CD4-positive, alpha-beta memory T cell (primary cell): ENCODE results near the gene TMEM45A. TPM values are rescaled to one million over a fixed set of nuclear protein-coding genes. Genes with fewer than 3 reads are reported as not detected.

Experiments used
- CTCF ChIA-PET: fragments of 350-600 bp; sonication (Branson Sonifier 250); formaldehyde crosslinking; loops from one replicate; lab custom pipeline; 2021; ENCODE audit warnings: inconsistent platforms; ENCODE audit not compliant: partially characterized antibody; lab: Charles Lee
- POLR2A ChIA-PET: fragments of 350-600 bp; sonication (Branson Sonifier 250); formaldehyde crosslinking; loops from one replicate; lab custom pipeline; 2021; ENCODE audit not compliant: partially characterized antibody; lab: Charles Lee
- DNase-seq, 5 donors: peaks; one replicate each; pipeline versions ENCODE4 v3.0.0 to v3.0.0-alpha.2; 2020 to 2022; ENCODE audit warnings: mixed read lengths in 1 of 5
- H3K27ac ChIP-seq: one replicate; pipeline ENCODE4 v1.7.0; 2013; ENCODE audit warnings: low read depth, low read length
- H3K27me3 ChIP-seq: 2 replicates; pipeline ENCODE4 v1.7.0; 2013; ENCODE audit warnings: mild to moderate bottlenecking, low read length, moderate library complexity; ENCODE audit not compliant: insufficient read depth
- H3K36me3 ChIP-seq: 2 replicates; pipeline ENCODE4 v1.7.0; 2013; ENCODE audit warnings: mild to moderate bottlenecking, low read length, moderate library complexity; ENCODE audit not compliant: insufficient read depth
- H3K4me1 ChIP-seq: 2 replicates; pipeline ENCODE4 v1.7.0; 2013; ENCODE audit warnings: mild to moderate bottlenecking, low read length, moderate library complexity; ENCODE audit not compliant: insufficient read depth
- H3K4me3 ChIP-seq, 2 donors: one replicate each; pipeline ENCODE4 v1.7.0; 2013; ENCODE audit warnings: low read length in 2 of 2, mild to moderate bottlenecking in 1 of 2
- H3K9me3 ChIP-seq, 2 donors: one replicate each; pipeline ENCODE4 v1.7.0; 2013; ENCODE audit warnings: low read length in 2 of 2, control low read depth in 1 of 2; ENCODE audit not compliant: control insufficient read depth in 1 of 2
- H3K27ac Mint-ChIP-seq, 7 donors: one replicate each; pipeline ENCODE4 v1.8.0; 2020 to 2021; ENCODE audit warnings: mixed read lengths in 7 of 7, mild to moderate bottlenecking in 6 of 7, inconsistent platforms in 3 of 7, moderate library complexity in 3 of 7
- H3K27me3 Mint-ChIP-seq, 2 donors: one replicate each; pipeline ENCODE4 v1.8.0; 2020 to 2021; ENCODE audit warnings: mixed read lengths in 2 of 2
- H3K36me3 Mint-ChIP-seq, 2 donors: one replicate each; pipeline ENCODE4 v1.8.0; 2020 to 2021; ENCODE audit warnings: mixed read lengths in 2 of 2, inconsistent platforms in 1 of 2, mild to moderate bottlenecking in 1 of 2
- H3K4me1 Mint-ChIP-seq, 4 donors: one replicate each; pipeline ENCODE4 v1.8.0; 2020 to 2021; ENCODE audit warnings: mixed read lengths in 4 of 4, mild to moderate bottlenecking in 1 of 4
- H3K4me3 Mint-ChIP-seq, 8 donors: one replicate each; pipeline ENCODE4 v1.8.0; 2020 to 2021; ENCODE audit warnings: mixed read lengths in 8 of 8, mild to moderate bottlenecking in 7 of 8, moderate library complexity in 6 of 8, inconsistent platforms in 3 of 8
- H3K9me3 Mint-ChIP-seq, 8 donors: one replicate each; pipeline ENCODE4 v1.8.0; 2020 to 2021; ENCODE audit warnings: mixed read lengths in 8 of 8, mild to moderate bottlenecking in 5 of 8, inconsistent platforms in 3 of 8, moderate library complexity in 1 of 8
- intact Hi-C: fragments of 100-400 bp; cut with micrococcal nuclease; formaldehyde crosslinking; loops from one replicate; pipeline ENCODE4 v1.15.1; 2023
- polyA plus RNA-seq, 2 donors: library from polyadenylated mRNA; unstranded; fragments of 300-500 nt; fragmentation: Illumina TruSeq; gene quantifications; one replicate each; pipeline ENCODE4 v1.2.3, GENCODE V29; 2021
- total RNA-seq, 2 experiments: library from RNA; stranded (reverse); gene quantifications; one replicate each; pipeline ENCODE4 v1.2.3, GENCODE V29; 2021

The TMEM45A gene
- total and polyA plus RNA-seq, 4 experiments from 2014 or later = 0.23 TPM; not detected in 3

GRCh38 chr3:100554373-100554676, 61.9 kb downstream of the TMEM45A start:
- Histone ChIP-seq H3K4me3 (no peak overlapping the region), H3K9me3 (no peaks in the 10 kb centered on the region), H3K4me1 (no peaks in the 10 kb centered on the region), H3K36me3 (no peaks in the 10 kb centered on the region), H3K27me3 (no peaks in the 10 kb centered on the region), H3K27ac (no peak overlapping the region)
- H3K4me3 Mint-ChIP-seq = no peak overlapping the region
- no peaks in the 10 kb centered on the region for H3K36me3 Mint-ChIP-seq
- H3K4me1 Mint-ChIP-seq = no peaks in the 10 kb centered on the region
- ChIA-PET POLR2A (no interaction called here), CTCF (no interaction called here)
- DNase-seq = no peak
- H3K9me3 Mint-ChIP-seq = peaks cover 0 to 2% (median 0%) of the 10 kb centered on the region in 8 donors
- peaks cover 3% of the 10 kb centered on the region in 2 donors for H3K27me3 Mint-ChIP-seq
- H3K27ac Mint-ChIP-seq = no peak overlapping the region
- intact Hi-C loops = no loop called here

- ChIA-PET CTCF (no interaction called here), POLR2A (no interaction called here)
- no peak overlapping the region for H3K27ac Mint-ChIP-seq
- no peaks in the 10 kb centered on the region for H3K36me3 Mint-ChIP-seq
- Histone ChIP-seq H3K9me3 (no peaks in the 10 kb centered on the region), H3K4me3 (no peak overlapping the region), H3K27me3 (no peaks in the 10 kb centered on the region), H3K27ac (no peak overlapping the region), H3K4me1 (no peaks in the 10 kb centered on the region), H3K36me3 (no peaks in the 10 kb centered on the region)
- no peaks in the 10 kb centered on the region for H3K9me3 Mint-ChIP-seq
- peaks cover 0 to 3% of the 10 kb centered on the region in 2 donors for H3K27me3 Mint-ChIP-seq
- intact Hi-C loops = no loop called here
- H3K4me3 Mint-ChIP-seq = no peak overlapping the region
- no peak for DNase-seq
- no peaks in the 10 kb centered on the region for H3K4me1 Mint-ChIP-seq
Measured at GRCh38 chr3:100556673-100557310, 64.4 kb downstream of the TMEM45A start.

- H3K9me3 ChIP-seq = no peaks in the 10 kb centered on the region
- Mint-ChIP-seq H3K9me3 (no peaks in the 10 kb centered on the region), H3K27me3 (peaks cover 0 to 3% of the 10 kb centered on the region in 2 donors), H3K36me3 (no peaks in the 10 kb centered on the region), H3K4me1 (no peaks in the 10 kb centered on the region), H3K4me3 (no peak overlapping the region), H3K27ac (no peak overlapping the region)
- no peaks in the 10 kb centered on the region for H3K4me1 ChIP-seq
- intact Hi-C loops = no loop called here
- no peaks in the 10 kb centered on the region for H3K36me3 ChIP-seq
- no peak for DNase-seq
- ChIA-PET CTCF (no interaction called here), POLR2A (no interaction called here)
- H3K27ac ChIP-seq = no peak overlapping the region
- no peaks in the 10 kb centered on the region for H3K27me3 ChIP-seq
- H3K4me3 ChIP-seq = no peak overlapping the region
Measured at GRCh38 chr3:100558233-100558632, 65.8 kb downstream of the TMEM45A start.

- Histone ChIP-seq H3K4me3 (no peak overlapping the region), H3K36me3 (no peaks in the 10 kb centered on the region), H3K4me1 (no peaks in the 10 kb centered on the region), H3K27me3 (no peaks in the 10 kb centered on the region), H3K9me3 (no peaks in the 10 kb centered on the region), H3K27ac (no peak overlapping the region)
- Mint-ChIP-seq H3K27me3 (peaks cover 0 to 3% of the 10 kb centered on the region in 2 donors), H3K4me1 (no peaks in the 10 kb centered on the region), H3K27ac (no peak overlapping the region), H3K36me3 (no peaks in the 10 kb centered on the region), H3K9me3 (no peaks in the 10 kb centered on the region), H3K4me3 (no peak overlapping the region)
- ChIA-PET CTCF (no interaction called here), POLR2A (no interaction called here)
- intact Hi-C loops = no loop called here
- DNase-seq = no peak
Measured at GRCh38 chr3:100560426-100560825, 68.0 kb downstream of the TMEM45A start.

GRCh38 chr3:100561459-100562158, 69.2 kb downstream of the TMEM45A start:
- Histone ChIP-seq H3K4me1 (no peaks in the 10 kb centered on the region), H3K27ac (no peak overlapping the region), H3K9me3 (no peaks in the 10 kb centered on the region), H3K27me3 (no peaks in the 10 kb centered on the region), H3K36me3 (no peaks in the 10 kb centered on the region), H3K4me3 (no peak overlapping the region)
- Mint-ChIP-seq H3K27me3 (peaks cover 0 to 3% of the 10 kb centered on the region in 2 donors), H3K4me1 (no peaks in the 10 kb centered on the region), H3K4me3 (no peak overlapping the region), H3K36me3 (no peaks in the 10 kb centered on the region), H3K9me3 (no peaks in the 10 kb centered on the region), H3K27ac (no peak overlapping the region)
- no peak for DNase-seq
- intact Hi-C loops = no loop called here
- ChIA-PET CTCF (interaction anchor here (1.2 kb wide), 1 partner anchor 30 kb away, joined by 5 read pairs; no protein-coding TSS in a partner anchor), POLR2A (no interaction called here)

- intact Hi-C loops = no loop called here
- peaks cover 0 to 3% of the 10 kb centered on the region in 2 donors for H3K27me3 Mint-ChIP-seq
- Histone ChIP-seq H3K27me3 (no peaks in the 10 kb centered on the region), H3K36me3 (no peaks in the 10 kb centered on the region), H3K4me3 (no peak overlapping the region), H3K27ac (no peak overlapping the region), H3K4me1 (no peaks in the 10 kb centered on the region), H3K9me3 (no peaks in the 10 kb centered on the region)
- H3K36me3 Mint-ChIP-seq = no peaks in the 10 kb centered on the region
- no peak for DNase-seq
- ChIA-PET CTCF (interaction anchor here (1.2 kb wide), 1 partner anchor 29 kb away, joined by 5 read pairs; no protein-coding TSS in a partner anchor), POLR2A (no interaction called here)
- H3K4me3 Mint-ChIP-seq = no peak overlapping the region
- no peak overlapping the region for H3K27ac Mint-ChIP-seq
- no peaks in the 10 kb centered on the region for H3K9me3 Mint-ChIP-seq
- no peaks in the 10 kb centered on the region for H3K4me1 Mint-ChIP-seq
Measured at GRCh38 chr3:100562224-100562857, 69.9 kb downstream of the TMEM45A start.

GRCh38 chr3:100563228-100563627, 70.8 kb downstream of the TMEM45A start:
- Histone ChIP-seq H3K4me3 (no peak overlapping the region), H3K27me3 (no peaks in the 10 kb centered on the region), H3K9me3 (no peaks in the 10 kb centered on the region), H3K27ac (no peak overlapping the region), H3K4me1 (no peaks in the 10 kb centered on the region), H3K36me3 (no peaks in the 10 kb centered on the region)
- ChIA-PET POLR2A (no interaction called here), CTCF (no interaction called here)
- H3K27me3 Mint-ChIP-seq = peaks cover 0 to 1% of the 10 kb centered on the region in 2 donors
- no peak overlapping the region for H3K4me3 Mint-ChIP-seq
- intact Hi-C loops = no loop called here
- no peaks in the 10 kb centered on the region for H3K4me1 Mint-ChIP-seq
- DNase-seq = no peak
- H3K27ac Mint-ChIP-seq = no peak overlapping the region
- H3K36me3 Mint-ChIP-seq = no peaks in the 10 kb centered on the region
- no peaks in the 10 kb centered on the region for H3K9me3 Mint-ChIP-seq
